Thyroid gland (tissue), 4 donors: ENCODE results near the gene C19orf38. TPM values are rescaled to one million over a fixed set of nuclear protein-coding genes. Genes with fewer than 3 reads are reported as not detected.
A peak's percentile ranks its signal among the peaks of the same experiment; 100 is the strongest.
"Not testable (repeated sequence)": the region's sequence is repeated elsewhere in the genome, so short reads cannot be mapped to it uniquely, and the experiment has no call there.

ENCODE experiments used
- DNase-seq, 2 donors: peaks; one replicate each; pipeline ENCODE4 v3.0.0-alpha.2; 2019
- H3K27ac ChIP-seq, 3 donors: fragments of 200-600 bp; sonication (generic); 1 replicate in 2 of 3; 2 replicates in 1 of 3; pipeline ENCODE4 v1.5.1; 2016 to 2019; ENCODE audit warnings: mild to moderate bottlenecking in 1 of 3, moderate library complexity in 1 of 3
- H3K27me3 ChIP-seq: fragments of 200-600 bp; sonication (generic); one replicate; pipeline ENCODE4 v1.5.1; 2019
- H3K36me3 ChIP-seq, 2 donors: fragments of 200-600 bp; sonication (generic); one replicate each; pipeline ENCODE4 v1.5.1; 2016 to 2019
- H3K4me1 ChIP-seq, 2 donors: fragments of 200-600 bp; sonication (generic); one replicate each; pipeline ENCODE4 v1.5.1; 2017 to 2019
- H3K4me3 ChIP-seq, 3 donors: fragments of 200-600 bp; sonication (generic); replicated peaks in 1 of 3; 1 replicate in 2 of 3; 2 replicates in 1 of 3; pipeline ENCODE4 v1.5.1; 2016; ENCODE audit warnings: mild to moderate bottlenecking in 1 of 3
- H3K9me3 ChIP-seq: fragments of 200-600 bp; sonication (generic); one replicate; pipeline ENCODE4 v1.5.1; 2017
- POLR2A ChIP-seq, 2 donors: fragments of 450-650 bp; IDR thresholded peaks; one replicate each; pipeline ENCODE4 v1.6.1; 2017; ENCODE audit warnings: antibody characterized with exemption in 2 of 2, mild to moderate bottlenecking in 2 of 2, moderate library complexity in 1 of 2
- WGBS, 2 donors: methylation state at CpG; one replicate each; pipeline ENCODE4 v1.1.5; 2017; 5-methylcytosine and 5-hydroxymethylcytosine counted together
- intact Hi-C: fragments of 100-400 bp; cut with DNase I; formaldehyde crosslinking; loops from one replicate; pipeline ENCODE4 v1.15.1; 2023
- total RNA-seq, 4 donors: library from RNA; depleted of rRNA; stranded (reverse); fragments of >200 nt; gene quantifications; one replicate each; pipeline ENCODE4 v1.2.3, GENCODE V29; 2016
- TF ChIP-seq, protein P1 (sequence below), 6 experiments: fragments of 200-600 bp in 3 of 6; fragments of 450-650 bp in 3 of 6; sonication (generic) in 3 of 6; IDR thresholded peaks; one replicate each; pipeline ENCODE4 v1.5.1; 2016 to 2019; ENCODE audit warnings: antibody characterized with exemption in 6 of 6, mild to moderate bottlenecking in 2 of 6, inconsistent platforms in 1 of 6, moderate library complexity in 1 of 6

The C19orf38 gene
- total RNA-seq, 4 donors from 2014 or later, result 1.5 to 1.7 TPM; not detected in 2

DNA sequence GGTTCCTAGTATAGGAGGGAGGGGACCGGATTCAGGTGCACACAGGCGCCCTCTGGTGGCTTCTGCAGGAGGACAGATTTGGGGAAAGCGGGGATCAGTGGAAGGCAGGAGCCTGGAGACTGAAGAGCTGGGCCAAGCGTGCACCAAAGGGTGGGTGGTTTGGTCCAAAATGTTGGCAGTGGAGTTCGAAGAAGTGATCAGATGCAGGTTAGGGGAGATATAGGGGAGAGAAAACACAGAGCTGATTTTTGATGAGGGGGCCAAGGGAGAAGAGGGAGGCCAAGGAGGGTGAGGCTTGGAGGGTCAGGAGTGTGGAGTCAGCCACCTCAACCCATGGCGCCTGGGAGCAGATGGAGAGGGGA, 16.3 kb downstream of the C19orf38 start:
- TF ChIP-seq, protein P1, sequence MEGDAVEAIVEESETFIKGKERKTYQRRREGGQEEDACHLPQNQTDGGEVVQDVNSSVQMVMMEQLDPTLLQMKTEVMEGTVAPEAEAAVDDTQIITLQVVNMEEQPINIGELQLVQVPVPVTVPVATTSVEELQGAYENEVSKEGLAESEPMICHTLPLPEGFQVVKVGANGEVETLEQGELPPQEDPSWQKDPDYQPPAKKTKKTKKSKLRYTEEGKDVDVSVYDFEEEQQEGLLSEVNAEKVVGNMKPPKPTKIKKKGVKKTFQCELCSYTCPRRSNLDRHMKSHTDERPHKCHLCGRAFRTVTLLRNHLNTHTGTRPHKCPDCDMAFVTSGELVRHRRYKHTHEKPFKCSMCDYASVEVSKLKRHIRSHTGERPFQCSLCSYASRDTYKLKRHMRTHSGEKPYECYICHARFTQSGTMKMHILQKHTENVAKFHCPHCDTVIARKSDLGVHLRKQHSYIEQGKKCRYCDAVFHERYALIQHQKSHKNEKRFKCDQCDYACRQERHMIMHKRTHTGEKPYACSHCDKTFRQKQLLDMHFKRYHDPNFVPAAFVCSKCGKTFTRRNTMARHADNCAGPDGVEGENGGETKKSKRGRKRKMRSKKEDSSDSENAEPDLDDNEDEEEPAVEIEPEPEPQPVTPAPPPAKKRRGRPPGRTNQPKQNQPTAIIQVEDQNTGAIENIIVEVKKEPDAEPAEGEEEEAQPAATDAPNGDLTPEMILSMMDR (IDR thresholded peaks at IDR 0.05), result peak; percentile 64 to 96 (median 81)
- no peak for TF ChIP-seq POLR2A (IDR thresholded peaks at IDR 0.05)
- DNase-seq, result peak; percentile 81 to 87
- H3K9me3 ChIP-seq, result no peaks in the 10 kb centered on the region
- H3K4me1 ChIP-seq, result peaks cover 0 to 20% of the 10 kb centered on the region in 2 donors
- no peaks in the 10 kb centered on the region for H3K27me3 ChIP-seq
- no peak overlapping the region for H3K4me3 ChIP-seq
- 18 to 22% methylated on average over 6 of the region's 6 CpGs for WGBS, 2 donors
- peak overlapping the region in 1 of 3 donors; percentile 65 for H3K27ac ChIP-seq
- H3K36me3 ChIP-seq, result no peaks in the 10 kb centered on the region
- intact Hi-C loops, result loop anchor here (5.0 kb wide), 2 partner anchors 97 to 147 kb away; partner anchors contain the start of gene DNM2

GRCh38 chr19:10866495-10866894, 18.3 kb downstream of the C19orf38 start:
- no peak for TF ChIP-seq POLR2A (IDR thresholded peaks at IDR 0.05)
- TF ChIP-seq, protein P1 (IDR thresholded peaks at IDR 0.05), result no peak
- Histone ChIP-seq H3K36me3 (no peaks in the 10 kb centered on the region), H3K27ac (no peak overlapping the region), H3K9me3 (no peaks in the 10 kb centered on the region), H3K4me1 (peaks cover 3 to 20% of the 10 kb centered on the region in 2 donors), H3K27me3 (no peaks in the 10 kb centered on the region), H3K4me3 (no peak overlapping the region)
- intact Hi-C loops, result no loop called here
- WGBS, 2 donors, result 92 to 93% methylated on average over 10 of the region's 10 CpGs
- DNase-seq, result no peak

DNA sequence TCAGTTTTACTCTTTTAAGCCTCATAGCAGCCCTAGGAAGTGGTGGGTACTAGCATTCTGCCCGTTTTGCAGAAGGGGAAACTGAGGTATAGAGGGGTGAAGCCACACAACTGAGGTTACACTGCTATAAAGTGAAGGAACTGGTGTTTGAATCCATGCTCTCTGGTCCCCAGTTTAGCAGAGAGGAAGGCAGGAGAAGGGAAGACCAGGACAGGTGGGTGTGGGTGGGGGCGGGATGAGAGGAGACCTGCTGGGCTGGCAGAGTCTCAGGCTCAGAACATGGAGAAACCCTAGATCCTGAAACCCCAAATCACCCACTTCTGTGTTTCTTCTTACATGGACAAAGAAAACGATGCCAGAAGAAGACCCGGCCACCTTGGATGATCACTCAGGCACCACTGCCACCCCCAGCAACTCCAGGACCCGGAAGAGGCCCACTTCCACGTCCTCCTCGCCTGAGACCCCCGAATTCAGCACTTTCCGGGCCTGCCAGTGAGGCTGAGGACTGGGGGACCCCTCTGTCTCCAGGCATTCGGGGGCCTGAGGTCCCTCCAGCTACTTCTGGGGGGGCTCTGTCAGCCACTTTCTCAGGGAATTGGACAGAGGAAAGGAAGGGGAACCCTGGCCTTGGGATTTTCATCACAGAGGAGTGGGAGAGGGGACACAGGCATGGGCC, 20.8 kb downstream of the C19orf38 start:
- Histone ChIP-seq H3K4me3 (no peak overlapping the region), H3K27me3 (no peaks in the 10 kb centered on the region), H3K36me3 (no peaks in the 10 kb centered on the region), H3K9me3 (no peaks in the 10 kb centered on the region), H3K4me1 (peaks cover 10 to 17% of the 10 kb centered on the region in 2 donors), H3K27ac (no peak overlapping the region)
- no peak for TF ChIP-seq POLR2A (IDR thresholded peaks at IDR 0.05)
- TF ChIP-seq, protein P1 (IDR thresholded peaks at IDR 0.05), result no peak
- DNase-seq, result no peak
- 86 to 92% methylated on average over 10 of the region's 10 CpGs for WGBS, 2 donors
- intact Hi-C loops, result no loop called here

- DNase-seq, H3K27ac ChIP-seq, H3K4me3 ChIP-seq, H3K36me3 ChIP-seq, H3K27me3 ChIP-seq, H3K9me3 ChIP-seq: not testable (repeated sequence)
- peaks cover 10% of the 10 kb centered on the region in 2 donors for H3K4me1 ChIP-seq
- 91 to 94% methylated on average over 11 of the region's 11 CpGs for WGBS, 2 donors
- intact Hi-C loops, result loop anchor here (10.0 kb wide), 1 partner anchor 55 kb away; the partner anchor contains the start of genes TIMM29 and YIPF2
Measured at GRCh38 chr19:10869872-10870311, 21.7 kb downstream of the C19orf38 start.

DNA sequence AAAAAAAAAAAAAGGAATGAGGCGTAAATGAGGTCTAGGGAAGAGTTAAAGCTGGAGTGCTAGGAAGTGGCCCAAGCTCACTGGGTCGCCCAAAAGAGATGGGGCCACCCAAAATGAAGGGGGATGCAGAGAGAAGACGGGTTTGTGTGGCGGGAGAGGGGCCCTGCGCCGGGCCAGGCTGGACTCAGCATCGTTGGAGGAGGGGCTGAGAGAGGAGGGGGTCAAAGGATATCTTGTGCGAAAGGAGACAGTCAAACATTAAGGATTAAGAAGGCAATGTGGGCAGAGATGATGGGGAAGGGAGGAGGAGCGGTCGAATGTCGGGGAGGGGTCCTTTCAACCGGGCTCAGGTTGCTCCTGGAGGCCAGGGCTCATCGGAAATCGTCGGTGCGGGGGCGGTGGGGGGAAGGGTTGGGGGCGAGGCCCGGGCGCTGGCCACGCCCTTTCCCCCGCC, 22.3 kb downstream of the C19orf38 start:
- Histone ChIP-seq H3K36me3 (no peaks in the 10 kb centered on the region), H3K27ac (peak overlapping the region in 2 of 3 donors; percentile 65 to 66), H3K9me3 (no peaks in the 10 kb centered on the region), H3K4me1 (peaks cover 10% of the 10 kb centered on the region in 2 donors), H3K27me3 (no peaks in the 10 kb centered on the region), H3K4me3 (no peak overlapping the region)
- intact Hi-C loops, result loop anchor here (10.0 kb wide), 1 partner anchor 54 kb away; the partner anchor contains the start of genes TIMM29 and YIPF2
- WGBS, 2 donors, result 3% methylated on average over 13 to 20 of the region's 22 CpGs
- DNase-seq, result no peak
- peak in 1 of 2 donors; percentile 9 for TF ChIP-seq POLR2A (IDR thresholded peaks at IDR 0.05)
- TF ChIP-seq, protein P1 (IDR thresholded peaks at IDR 0.05), result no peak
